HepG2 (cell line): ENCODE data around the gene CCNB1IP1. TPM values are rescaled to one million over a fixed set of nuclear protein-coding genes. Genes with fewer than 3 reads are reported as not detected.

ENCODE experiments used
- ATAC-seq: fragments of 200-7000 bp; cut with Tn5 transposase; 3 replicates; pipeline ENCODE4 v1.9.1; 2020; ENCODE audit warnings: mild to moderate bottlenecking, moderate library complexity
- BruUV-seq: library from RNA; stranded (reverse); fragments of 400-500 nt; replicated peaks from 2 replicates; lab custom pipeline; 2021; lab: Mats Ljungman, UMichigan
- CTCF ChIA-PET: fragments of 300-600 bp; formaldehyde crosslinking; extraction: SDS; loops from one replicate; lab custom pipeline; 2021; ENCODE audit warnings: low total read pairs, inconsistent platforms, low intra/inter-chr PET ratio; lab: Yijun Ruan, JAX
- POLR2A ChIA-PET: fragments of 350-600 bp; sonication (Branson Sonifier 250); formaldehyde crosslinking; loops from one replicate; lab custom pipeline; 2020; ENCODE audit warnings: antibody characterized with exemption, inconsistent platforms; lab: Yijun Ruan, JAX
- DNase-seq: peaks from one replicate; pipeline ENCODE4 v3.0.0-alpha.2; 2015; ENCODE audit warnings: low spot score
- FAIRE-seq: peaks from 3 replicates; lab custom pipeline; 2011; peaks lifted over from hg19 to GRCh38; lab: Jason Lieb, UNC
- H2AFZ ChIP-seq: one replicate; pipeline ENCODE4 v1.6.1; 2011; ENCODE audit warnings: low read length, inconsistent platforms
- H3K27ac ChIP-seq: fragments of 300-600 bp; 3 replicates; pipeline ENCODE4 v1.8.0; 2011; ENCODE audit warnings: mixed run types, mild to moderate bottlenecking, mixed read lengths, low read length, inconsistent platforms; ENCODE audit not compliant: insufficient read depth; ENCODE audit errors: extremely low read length
- H3K27me3 ChIP-seq, 2 experiments: fragments of 200-600 bp in 1 of 2; 2 replicates in 1 of 2; 3 replicates in 1 of 2; pipeline versions ENCODE4 v1.6.0 to v1.8.0; 2011; ENCODE audit warnings: low read length in 2 of 2, mild to moderate bottlenecking in 2 of 2, moderate library complexity in 2 of 2, inconsistent platforms in 1 of 2; ENCODE audit not compliant: insufficient read depth in 2 of 2, control insufficient read depth in 1 of 2
- H3K36me3 ChIP-seq, 2 experiments: fragments of 200-600 bp in 1 of 2; replicated peaks in 1 of 2; 2 replicates in 1 of 2; 3 replicates in 1 of 2; pipeline versions ENCODE4 v1.5.1 to v1.8.0; 2011; ENCODE audit warnings: low read length in 2 of 2, inconsistent platforms in 1 of 2; ENCODE audit not compliant: insufficient read depth in 2 of 2, control insufficient read depth in 1 of 2
- H3K4me1 ChIP-seq: 2 replicates; pipeline ENCODE4 v1.5.1; 2012; ENCODE audit warnings: low read length, inconsistent platforms; ENCODE audit not compliant: insufficient read depth
- H3K4me2 ChIP-seq: 2 replicates; pipeline ENCODE4 v1.6.0; 2011; ENCODE audit warnings: low read depth, low read length, inconsistent platforms
- H3K4me3 ChIP-seq, 3 experiments: fragments of 200-600 bp in 1 of 3; sonication (generic), shearing (Covaris generic) in 1 of 3; replicated peaks in 1 of 3; 2 replicates each; pipeline ENCODE4 v1.5.1; 2011 to 2016; ENCODE audit warnings: low read length in 3 of 3, inconsistent platforms in 2 of 3, low read depth in 2 of 3, mild to moderate bottlenecking in 2 of 3, control low read depth in 1 of 3, mixed read lengths in 1 of 3; ENCODE audit not compliant: insufficient read depth in 1 of 3
- H3K79me2 ChIP-seq: one replicate; pipeline ENCODE4 v1.6.1; 2011; ENCODE audit warnings: low read length, inconsistent platforms; ENCODE audit not compliant: insufficient read depth
- H3K9ac ChIP-seq: 2 replicates; pipeline ENCODE4 v1.6.0; 2011; ENCODE audit warnings: mild to moderate bottlenecking, low read depth, low read length, inconsistent platforms; ENCODE audit not compliant: insufficient read depth
- H3K9me3 ChIP-seq: 2 replicates; pipeline ENCODE4 v1.5.1; 2012; ENCODE audit warnings: mild to moderate bottlenecking, low read length
- H4K20me1 ChIP-seq: 2 replicates; pipeline ENCODE4 v1.6.0; 2011; ENCODE audit warnings: inconsistent platforms, mild to moderate bottlenecking, low read length, moderate library complexity; ENCODE audit not compliant: insufficient read depth
- NAIF1 ChIP-seq: sonication (generic); formaldehyde crosslinking; IDR thresholded peaks from 2 replicates; pipeline ENCODE4 v1.5.0; 2020; ENCODE audit warnings: mild to moderate bottlenecking, missing genetic modification reagents, borderline replicate concordance
- NR2F1 ChIP-seq, 2 experiments: fragments of 450-650 bp in 1 of 2; formaldehyde crosslinking in 1 of 2; IDR thresholded peaks; 2 replicates each; pipeline versions ENCODE4 v1.5.0 to v1.6.1; 2016 to 2020; ENCODE audit warnings: mild to moderate bottlenecking in 1 of 2, missing compliant biosample characterization in 1 of 2, missing genetic modification reagents in 1 of 2, moderate library complexity in 1 of 2
- POLR2A ChIP-seq, 2 experiments: IDR thresholded peaks; 2 replicates each; pipeline ENCODE4 v1.6.1; 2011; ENCODE audit warnings: low read depth in 2 of 2, low read length in 2 of 2, mild to moderate bottlenecking in 1 of 2, moderate library complexity in 1 of 2; ENCODE audit not compliant: insufficient read depth in 1 of 2
- PPARG ChIP-seq: conservative IDR thresholded peaks from 2 replicates; pipeline ENCODE4 v1.6.1; 2016; ENCODE audit warnings: missing biosample characterization, missing genetic modification reagents
- PRDM15 ChIP-seq: sonication (generic); formaldehyde crosslinking; IDR thresholded peaks from 2 replicates; pipeline ENCODE4 v1.4.0; 2020; ENCODE audit warnings: missing genetic modification reagents
- RAD21 ChIP-seq: fragments of 450-650 bp; formaldehyde crosslinking; IDR thresholded peaks from 2 replicates; pipeline ENCODE4 v1.5.0; 2020; ENCODE audit warnings: mild to moderate bottlenecking
- RARA ChIP-seq: IDR thresholded peaks from 2 replicates; pipeline ENCODE4 v1.6.1; 2016; ENCODE audit warnings: missing genetic modification reagents, missing compliant biosample characterization
- RBFOX2 ChIP-seq: fragments of 200-400 bp; formaldehyde crosslinking; IDR thresholded peaks from 2 replicates; pipeline ENCODE4 v1.6.1; 2017; ENCODE audit warnings: low read depth, mild to moderate bottlenecking, low read length
- YEATS2 ChIP-seq: sonication (generic); formaldehyde crosslinking; IDR thresholded peaks from 2 replicates; pipeline ENCODE4 v1.4.0; 2020; ENCODE audit warnings: missing genetic modification reagents, borderline replicate concordance
- ZNF3 ChIP-seq: IDR thresholded peaks from 2 replicates; pipeline ENCODE4 v1.7.0; 2017; ENCODE audit warnings: inconsistent platforms
- WGBS: methylation state at CpG from one replicate; pipeline ENCODE4 v1.1.6; 2017; ENCODE audit warnings: low lambda C conversion rate; 5-methylcytosine and 5-hydroxymethylcytosine counted together
- in situ Hi-C: cut with HindIII; loops from 2 replicates; pipeline ENCODE4 v1.10.0; 2017; ENCODE audit warnings: low pct_unique_long_range_greater_than_20kb; ENCODE audit not compliant: extremely low pct_ligation_motif_present
- intact Hi-C: fragments of 100-400 bp; cut with micrococcal nuclease; formaldehyde crosslinking; loops from one replicate; pipeline ENCODE4 v1.10.0; 2022; ENCODE audit not compliant: unreplicated experiment
- polyA plus RNA-seq, 8 experiments: library from polyadenylated mRNA; depleted of rRNA in 3 of 8; stranded (reverse) in 7 of 8; unstranded in 1 of 8; fragments of >200 nt; fragmentation: Illumina TruSeq in 4 of 8; extraction: Trizol in 4 of 8; gene quantifications; 2 replicates each; pipeline versions ENCODE4 v1.2.1 to v1.2.3, GENCODE V29; 2011 to 2016; ENCODE audit warnings: low read depth in 4 of 8, missing spikeins in 1 of 8, mixed read lengths in 1 of 8; ENCODE audit not compliant: insufficient read depth in 1 of 8
- total RNA-seq, 5 experiments: library from RNA; depleted of rRNA; stranded (reverse); fragments of >200 nt; fragmentation: Illumina TruSeq; extraction: Trizol; gene quantifications; 2 replicates each; pipeline ENCODE4 v1.2.3, GENCODE V29; 2016; ENCODE audit warnings: low read depth in 1 of 5
- TF ChIP-seq, protein P1 (sequence below): sonication (generic); formaldehyde crosslinking; IDR thresholded peaks from 2 replicates; pipeline ENCODE4 v1.4.0; 2020; ENCODE audit warnings: missing genetic modification reagents; ENCODE audit errors: not compliant biosample characterization
- TF ChIP-seq, protein P2 (sequence below): sonication (generic); formaldehyde crosslinking; IDR thresholded peaks from 2 replicates; pipeline ENCODE4 v1.4.0; 2020; ENCODE audit warnings: missing genetic modification reagents, borderline replicate concordance
- TF ChIP-seq, protein P3 (sequence below): sonication (generic); formaldehyde crosslinking; IDR thresholded peaks from 2 replicates; pipeline ENCODE4 v1.5.0; 2020; ENCODE audit warnings: mild to moderate bottlenecking, missing genetic modification reagents

CCNB1IP1 gene
- total and polyA plus RNA-seq, 2 of the 13 experiments (the other 11 are each of a cell fraction or from before 2014, with no cell fraction given), result 98.3 to 125 TPM

DNA sequence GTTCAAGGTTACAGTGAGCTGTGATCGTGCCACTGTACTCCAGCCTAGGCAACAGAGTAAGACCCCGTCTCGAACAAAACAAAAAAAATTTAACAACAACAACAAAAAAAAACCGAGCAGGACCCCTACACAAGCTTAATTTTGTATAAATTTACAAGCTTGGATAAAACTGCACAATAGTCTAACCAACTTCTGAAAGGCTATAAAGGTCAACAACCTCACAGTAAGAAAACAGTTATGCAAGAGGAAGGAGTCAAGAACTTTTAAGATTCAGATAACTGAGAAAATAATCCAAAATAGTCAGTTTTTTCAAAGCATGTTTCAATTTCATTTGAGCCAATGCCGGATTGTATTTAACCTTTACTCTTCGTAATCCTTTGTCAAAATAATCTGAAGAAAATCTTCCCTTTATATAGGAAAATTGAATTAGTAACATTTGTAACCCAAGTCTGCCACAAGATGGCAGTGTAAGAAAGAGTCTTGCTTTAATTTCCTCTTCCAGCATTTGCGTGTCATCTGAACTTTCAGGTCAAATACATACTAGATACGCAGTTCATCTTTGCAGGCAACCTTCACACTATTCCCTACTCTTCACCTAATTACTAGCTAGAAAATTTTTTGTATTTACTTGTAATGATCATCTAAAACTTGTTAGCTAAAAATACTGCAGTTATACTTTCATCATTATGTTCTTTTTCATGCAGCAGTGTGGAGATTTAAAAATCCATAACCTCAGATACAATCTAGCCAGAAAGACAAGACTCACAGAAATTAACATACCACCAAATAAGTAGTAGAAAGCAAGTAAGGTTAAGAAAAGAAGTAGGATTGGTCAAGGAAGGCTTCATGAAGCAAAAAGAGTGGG is 5.8 kb downstream of the CCNB1IP1 start:
- DNase-seq (peak; percentile 79), ATAC-seq (peak; percentile 54; the same call in 2 of the 3 replicates), FAIRE-seq (peak; percentile 70)
- Histone ChIP-seq H3K79me2 (peaks cover 66% of the 10 kb centered on the region), H3K9me3 (no peaks in the 10 kb centered on the region), H3K4me1 (peaks cover 49% of the 10 kb centered on the region), H3K4me3 (no peak overlapping the region), H3K9ac (peak overlapping the region; percentile 15; the same call in 1 of the 2 replicates), H3K4me2 (peak overlapping the region; percentile 30; the same call in 1 of the 2 replicates), H3K27ac (peak overlapping the region; percentile 4), H3K36me3 (peaks cover 12 to 53% of the 10 kb centered on the region in 2 experiments), H2AFZ (no peak overlapping the region), H3K27me3 (no peaks in the 10 kb centered on the region), H4K20me1 (peaks cover 37% of the 10 kb centered on the region)
- ChIA-PET CTCF (interaction anchor here (0.8 to 3.0 kb wide), 5 partner anchors 22 to 283 kb away, joined by 4 to 26 read pairs (median 4); partner anchors contain the start of gene TTC5), POLR2A (interaction anchor here (0.8 to 9.8 kb wide), 5 partner anchors 15 to 279 kb away, joined by 3 to 139 read pairs (median 9); partner anchors contain the start of genes APEX1, PARP2 and PIP4P1)
- WGBS, result 42% methylated on average over 8 of the region's 8 CpGs
- in situ Hi-C loops, result loop anchor here (5.0 to 25.0 kb wide), 4 partner anchors 135 to 660 kb away; partner anchors contain the start of genes ANG, APEX1, METTL17 and OSGEP
- intact Hi-C loops, result loop anchor here (1.0 to 5.0 kb wide), 5 partner anchors 16 to 279 kb away; partner anchors contain the start of genes PARP2 and TEP1
- BruUV-seq, result no TSS peak
- TF ChIP-seq PPARG (CRISPR knock-in tag) (0 out of 2 replicates have a peak, but pooled peaks have one; percentile 17), RARA (CRISPR knock-in tag) (no peak), RBFOX2 (0 out of 2 replicates have a peak, but pooled peaks have one; percentile 34), NAIF1 (0 out of 2 replicates have a peak, but pooled peaks have one; percentile 41), ZNF3 (no peak), RAD21 (CRISPR knock-in tag) (peak; percentile 81), POLR2A (IDR thresholded peaks at IDR 0.05; ENCODE audit: insufficient read depth in 1 of 2, low read depth in 2 of 2, low read length in 2 of 2) (no peak), YEATS2 (CRISPR knock-in tag) (peak; percentile 39; the same call in 1 of the 2 replicates), NR2F1 (CRISPR knock-in tag; IDR thresholded peaks at IDR 0.05) (0 out of 4 replicates have a peak, but pooled peaks of 1 of the 2 experiments have one; percentile 56), PRDM15 (CRISPR knock-in tag) (no peak)
- TF ChIP-seq, protein P1, sequence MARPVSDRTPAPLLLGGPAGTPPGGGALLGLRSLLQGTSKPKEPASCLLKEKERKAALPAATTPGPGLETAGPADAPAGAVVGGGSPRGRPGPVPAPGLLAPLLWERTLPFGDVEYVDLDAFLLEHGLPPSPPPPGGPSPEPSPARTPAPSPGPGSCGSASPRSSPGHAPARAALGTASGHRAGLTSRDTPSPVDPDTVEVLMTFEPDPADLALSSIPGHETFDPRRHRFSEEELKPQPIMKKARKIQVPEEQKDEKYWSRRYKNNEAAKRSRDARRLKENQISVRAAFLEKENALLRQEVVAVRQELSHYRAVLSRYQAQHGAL, result peak; percentile 30
- TF ChIP-seq, protein P2, sequence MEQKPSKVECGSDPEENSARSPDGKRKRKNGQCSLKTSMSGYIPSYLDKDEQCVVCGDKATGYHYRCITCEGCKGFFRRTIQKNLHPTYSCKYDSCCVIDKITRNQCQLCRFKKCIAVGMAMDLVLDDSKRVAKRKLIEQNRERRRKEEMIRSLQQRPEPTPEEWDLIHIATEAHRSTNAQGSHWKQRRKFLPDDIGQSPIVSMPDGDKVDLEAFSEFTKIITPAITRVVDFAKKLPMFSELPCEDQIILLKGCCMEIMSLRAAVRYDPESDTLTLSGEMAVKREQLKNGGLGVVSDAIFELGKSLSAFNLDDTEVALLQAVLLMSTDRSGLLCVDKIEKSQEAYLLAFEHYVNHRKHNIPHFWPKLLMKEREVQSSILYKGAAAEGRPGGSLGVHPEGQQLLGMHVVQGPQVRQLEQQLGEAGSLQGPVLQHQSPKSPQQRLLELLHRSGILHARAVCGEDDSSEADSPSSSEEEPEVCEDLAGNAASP (CRISPR knock-in tag), result peak; percentile 51; the same call in 1 of the 2 replicates
- TF ChIP-seq, protein P3, sequence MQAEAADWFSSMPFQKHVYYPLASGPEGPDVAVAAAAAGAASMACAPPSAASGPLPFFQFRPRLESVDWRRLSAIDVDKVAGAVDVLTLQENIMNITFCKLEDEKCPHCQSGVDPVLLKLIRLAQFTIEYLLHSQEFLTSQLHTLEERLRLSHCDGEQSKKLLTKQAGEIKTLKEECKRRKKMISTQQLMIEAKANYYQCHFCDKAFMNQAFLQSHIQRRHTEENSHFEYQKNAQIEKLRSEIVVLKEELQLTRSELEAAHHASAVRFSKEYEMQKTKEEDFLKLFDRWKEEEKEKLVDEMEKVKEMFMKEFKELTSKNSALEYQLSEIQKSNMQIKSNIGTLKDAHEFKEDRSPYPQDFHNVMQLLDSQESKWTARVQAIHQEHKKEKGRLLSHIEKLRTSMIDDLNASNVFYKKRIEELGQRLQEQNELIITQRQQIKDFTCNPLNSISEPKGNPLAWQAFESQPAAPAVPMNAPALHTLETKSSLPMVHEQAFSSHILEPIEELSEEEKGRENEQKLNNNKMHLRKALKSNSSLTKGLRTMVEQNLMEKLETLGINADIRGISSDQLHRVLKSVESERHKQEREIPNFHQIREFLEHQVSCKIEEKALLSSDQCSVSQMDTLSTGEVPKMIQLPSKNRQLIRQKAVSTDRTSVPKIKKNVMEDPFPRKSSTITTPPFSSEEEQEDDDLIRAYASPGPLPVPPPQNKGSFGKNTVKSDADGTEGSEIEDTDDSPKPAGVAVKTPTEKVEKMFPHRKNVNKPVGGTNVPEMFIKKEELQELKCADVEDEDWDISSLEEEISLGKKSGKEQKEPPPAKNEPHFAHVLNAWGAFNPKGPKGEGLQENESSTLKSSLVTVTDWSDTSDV (CRISPR knock-in tag), result no peak
